HepG2 (cell line): ENCODE measurements around the gene TP53BP2. TPM values are rescaled to one million over a fixed set of nuclear protein-coding genes. Genes with fewer than 3 reads are reported as not detected.
A peak's percentile ranks its signal among the peaks of the same experiment; 100 is the strongest.

Experiments
- AGO2 ChIP-seq: fragments of 200-400 bp; formaldehyde crosslinking; optimal IDR thresholded peaks from 2 replicates; pipeline ENCODE3; 2017; ENCODE audit warnings: mild to moderate bottlenecking, low read depth, low read length, moderate library complexity
- CENPX ChIP-seq: sonication (generic); formaldehyde crosslinking; IDR thresholded peaks from 2 replicates; pipeline ENCODE4 v1.9.0; 2021; ENCODE audit warnings: mild to moderate bottlenecking, missing genetic modification reagents, moderate library complexity
- HMG20B ChIP-seq: conservative IDR thresholded peaks from 2 replicates; pipeline ENCODE4 v1.6.1; 2016; ENCODE audit warnings: missing genetic modification reagents, missing compliant biosample characterization
- KDM2A ChIP-seq: sonication (generic); formaldehyde crosslinking; IDR thresholded peaks from 2 replicates; pipeline ENCODE4 v1.4.0; 2020; ENCODE audit warnings: low read depth, missing genetic modification reagents, borderline replicate concordance
- LCORL ChIP-seq, 2 experiments: fragments of 450-650 bp in 1 of 2; sonication (generic) in 1 of 2; formaldehyde crosslinking in 1 of 2; IDR thresholded peaks; 2 replicates each; pipeline versions ENCODE4 v1.5.0 to v1.6.1; 2017 to 2020; ENCODE audit warnings: antibody characterized with exemption in 1 of 2, missing genetic modification reagents in 1 of 2
- NR3C1 ChIP-seq: sonication (generic); formaldehyde crosslinking; IDR thresholded peaks from 2 replicates; pipeline ENCODE4 v1.4.0; 2020; ENCODE audit warnings: missing genetic modification reagents
- PTBP1 ChIP-seq: fragments of 200-400 bp; formaldehyde crosslinking; IDR thresholded peaks from 2 replicates; pipeline ENCODE4 v1.6.1; 2018; ENCODE audit warnings: low read length, low read depth; ENCODE audit not compliant: poor library complexity, severe bottlenecking
- SAP130 ChIP-seq: IDR thresholded peaks from 2 replicates; pipeline ENCODE4 v1.6.1; 2016; ENCODE audit warnings: low read depth
- SATB2 ChIP-seq: sonication (generic); formaldehyde crosslinking; IDR thresholded peaks from 2 replicates; pipeline ENCODE4 v1.5.0; 2020; ENCODE audit warnings: missing genetic modification reagents
- TFDP2 ChIP-seq: sonication (generic); formaldehyde crosslinking; IDR thresholded peaks from 2 replicates; pipeline ENCODE4 v1.4.0; 2020; ENCODE audit warnings: missing genetic modification reagents
- YEATS2 ChIP-seq: sonication (generic); formaldehyde crosslinking; IDR thresholded peaks from 2 replicates; pipeline ENCODE4 v1.4.0; 2020; ENCODE audit warnings: missing genetic modification reagents, borderline replicate concordance
- ZFP82 ChIP-seq: sonication (generic); formaldehyde crosslinking; IDR thresholded peaks from 2 replicates; pipeline ENCODE4 v1.5.1; 2020; ENCODE audit warnings: mild to moderate bottlenecking, missing genetic modification reagents, borderline replicate concordance
- ZNF563 ChIP-seq: sonication (generic); formaldehyde crosslinking; IDR thresholded peaks from 2 replicates; pipeline ENCODE4 v1.8.0; 2022; ENCODE audit warnings: mild to moderate bottlenecking, moderate library complexity, missing genetic modification reagents
- ZNF598 ChIP-seq: sonication (generic); formaldehyde crosslinking; IDR thresholded peaks from 2 replicates; pipeline ENCODE4 v1.5.1; 2020; ENCODE audit warnings: mild to moderate bottlenecking, missing genetic modification reagents, borderline replicate concordance
- polyA plus RNA-seq, 8 experiments: library from polyadenylated mRNA; depleted of rRNA in 3 of 8; stranded (reverse) in 7 of 8; unstranded in 1 of 8; fragments of >200 nt; fragmentation: Illumina TruSeq in 4 of 8; extraction: Trizol in 4 of 8; gene quantifications; 2 replicates each; pipeline versions ENCODE4 v1.2.1 to v1.2.3, GENCODE V29; 2011 to 2016; ENCODE audit warnings: low read depth in 4 of 8, missing spikeins in 1 of 8, mixed read lengths in 1 of 8; ENCODE audit not compliant: insufficient read depth in 1 of 8
- total RNA-seq, 5 experiments: library from RNA; depleted of rRNA; stranded (reverse); fragments of >200 nt; fragmentation: Illumina TruSeq; extraction: Trizol; gene quantifications; 2 replicates each; pipeline ENCODE4 v1.2.3, GENCODE V29; 2016; ENCODE audit warnings: low read depth in 1 of 5
- TF ChIP-seq, protein P1 (sequence below), 2 experiments: sonication (generic) in 1 of 2; formaldehyde crosslinking in 1 of 2; IDR thresholded peaks; 2 replicates each; pipeline versions ENCODE4 v1.6.1 to v1.9.0; 2014 to 2022; ENCODE audit warnings: antibody characterized with exemption in 1 of 2, borderline replicate concordance in 1 of 2, inconsistent platforms in 1 of 2, low read depth in 1 of 2, missing genetic modification reagents in 1 of 2
- TF ChIP-seq, protein P2 (sequence below): sonication (generic); formaldehyde crosslinking; IDR thresholded peaks from 2 replicates; pipeline ENCODE4 v1.8.0; 2022; ENCODE audit warnings: mild to moderate bottlenecking, missing genetic modification reagents, borderline replicate concordance

TP53BP2 gene
- total and polyA plus RNA-seq, 2 of the 13 experiments (the other 11 are each of a cell fraction or from before 2014, with no cell fraction given): 10.0 to 14.0 TPM

DNA sequence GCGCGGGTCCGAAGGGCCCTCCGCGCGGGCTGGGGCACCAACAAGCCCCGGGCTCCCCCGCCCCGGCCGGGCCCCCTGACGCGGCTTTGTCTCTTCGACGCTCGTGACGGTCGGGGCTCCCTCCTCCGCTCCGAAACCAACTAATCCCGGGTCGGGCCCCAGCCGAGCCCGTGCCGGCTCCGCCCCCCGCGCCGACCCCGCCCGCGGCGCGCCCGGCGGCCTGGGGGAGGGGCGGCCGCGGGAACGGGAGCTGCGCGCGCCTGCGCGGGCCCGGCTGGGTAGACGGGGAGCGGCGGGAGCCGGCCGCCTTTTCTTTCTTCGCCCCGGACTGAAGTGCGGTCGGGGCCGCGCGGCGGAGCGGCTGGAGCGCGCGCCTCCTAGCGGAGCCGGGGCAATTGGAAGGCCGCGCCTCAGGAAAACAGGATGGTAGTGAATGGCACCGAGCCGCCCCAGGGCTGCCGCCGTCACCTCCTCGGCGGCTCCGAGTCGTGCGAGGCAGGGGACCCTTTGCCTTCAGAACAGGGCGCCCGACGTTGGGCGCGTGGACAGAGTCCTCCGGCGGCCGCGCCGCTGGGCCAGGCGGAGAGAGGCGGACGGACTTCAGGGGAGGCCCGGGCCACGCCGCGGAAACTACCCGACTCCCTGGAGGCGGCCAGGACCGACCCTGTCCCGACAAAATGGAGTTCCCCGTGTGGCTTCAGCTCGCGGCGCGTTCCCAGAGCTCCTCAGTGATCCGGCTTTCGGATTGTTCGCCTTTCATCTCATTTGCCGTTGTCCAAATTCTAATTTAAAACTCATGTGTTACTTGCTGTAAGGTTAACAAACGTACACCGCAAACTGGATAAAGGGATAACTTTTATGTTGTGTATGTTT, at the start of gene TP53BP2 (continued):
- TF ChIP-seq ZNF598 (peak; percentile 62; the same call in 1 of the 2 replicates), ZFP82 (0 out of 2 replicates have a peak, but pooled peaks have one; percentile 58), PTBP1 (no peak), ZNF563 (CRISPR knock-in tag) (peak; percentile 20), KDM2A (peak; percentile 83), LCORL (IDR thresholded peaks at IDR 0.05) (no peak), LCORL (CRISPR knock-in tag; IDR thresholded peaks at IDR 0.05) (peak; percentile 46; the same call in 1 of the 2 replicates), AGO2 (peak; percentile 71), SATB2 (0 out of 2 replicates have a peak, but pooled peaks have one; percentile 43), SAP130 (CRISPR knock-in tag) (peak; percentile 25; the same call in 1 of the 2 replicates), CENPX (CRISPR knock-in tag) (no peak), HMG20B (no peak), TFDP2 (peak; percentile 75; the same call in 1 of the 2 replicates), YEATS2 (peak; percentile 70; the same call in 1 of the 2 replicates), NR3C1 (CRISPR knock-in tag) (no peak)
- TF ChIP-seq, protein P1, sequence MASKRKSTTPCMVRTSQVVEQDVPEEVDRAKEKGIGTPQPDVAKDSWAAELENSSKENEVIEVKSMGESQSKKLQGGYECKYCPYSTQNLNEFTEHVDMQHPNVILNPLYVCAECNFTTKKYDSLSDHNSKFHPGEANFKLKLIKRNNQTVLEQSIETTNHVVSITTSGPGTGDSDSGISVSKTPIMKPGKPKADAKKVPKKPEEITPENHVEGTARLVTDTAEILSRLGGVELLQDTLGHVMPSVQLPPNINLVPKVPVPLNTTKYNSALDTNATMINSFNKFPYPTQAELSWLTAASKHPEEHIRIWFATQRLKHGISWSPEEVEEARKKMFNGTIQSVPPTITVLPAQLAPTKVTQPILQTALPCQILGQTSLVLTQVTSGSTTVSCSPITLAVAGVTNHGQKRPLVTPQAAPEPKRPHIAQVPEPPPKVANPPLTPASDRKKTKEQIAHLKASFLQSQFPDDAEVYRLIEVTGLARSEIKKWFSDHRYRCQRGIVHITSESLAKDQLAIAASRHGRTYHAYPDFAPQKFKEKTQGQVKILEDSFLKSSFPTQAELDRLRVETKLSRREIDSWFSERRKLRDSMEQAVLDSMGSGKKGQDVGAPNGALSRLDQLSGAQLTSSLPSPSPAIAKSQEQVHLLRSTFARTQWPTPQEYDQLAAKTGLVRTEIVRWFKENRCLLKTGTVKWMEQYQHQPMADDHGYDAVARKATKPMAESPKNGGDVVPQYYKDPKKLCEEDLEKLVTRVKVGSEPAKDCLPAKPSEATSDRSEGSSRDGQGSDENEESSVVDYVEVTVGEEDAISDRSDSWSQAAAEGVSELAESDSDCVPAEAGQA (IDR thresholded peaks at IDR 0.05; ENCODE audit: low read depth): peak; percentile 28; the same call in 1 of the 2 replicates
- TF ChIP-seq, protein P1 (CRISPR knock-in tag; IDR thresholded peaks at IDR 0.05; ENCODE audit: borderline replicate concordance): no peak
- TF ChIP-seq, protein P2, sequence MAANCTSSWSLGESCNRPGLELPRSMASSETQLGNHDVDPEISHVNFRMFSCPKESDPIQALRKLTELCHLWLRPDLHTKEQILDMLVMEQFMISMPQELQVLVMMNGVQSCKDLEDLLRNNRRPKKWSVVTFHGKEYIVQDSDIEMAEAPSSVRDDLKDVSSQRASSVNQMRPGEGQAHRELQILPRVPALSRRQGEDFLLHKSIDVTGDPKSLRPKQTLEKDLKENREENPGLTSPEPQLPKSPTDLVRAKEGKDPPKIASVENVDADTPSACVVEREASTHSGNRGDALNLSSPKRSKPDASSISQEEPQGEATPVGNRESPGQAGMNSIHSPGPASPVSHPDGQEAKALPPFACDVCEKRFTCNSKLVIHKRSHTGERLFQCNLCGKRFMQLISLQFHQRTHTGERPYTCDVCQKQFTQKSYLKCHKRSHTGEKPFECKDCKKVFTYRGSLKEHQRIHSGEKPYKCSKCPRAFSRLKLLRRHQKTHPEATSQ (CRISPR knock-in tag): 0 out of 2 replicates have a peak, but pooled peaks have one; percentile 33
